ENCODE data around the gene POLG2. TPM values are rescaled to one million over a fixed set of nuclear protein-coding genes. Genes with fewer than 3 reads are reported as not detected.

POLG2 gene
- total RNA-seq, 2 donors from 2014 or later = 27.1 to 33.9 TPM

DNA sequence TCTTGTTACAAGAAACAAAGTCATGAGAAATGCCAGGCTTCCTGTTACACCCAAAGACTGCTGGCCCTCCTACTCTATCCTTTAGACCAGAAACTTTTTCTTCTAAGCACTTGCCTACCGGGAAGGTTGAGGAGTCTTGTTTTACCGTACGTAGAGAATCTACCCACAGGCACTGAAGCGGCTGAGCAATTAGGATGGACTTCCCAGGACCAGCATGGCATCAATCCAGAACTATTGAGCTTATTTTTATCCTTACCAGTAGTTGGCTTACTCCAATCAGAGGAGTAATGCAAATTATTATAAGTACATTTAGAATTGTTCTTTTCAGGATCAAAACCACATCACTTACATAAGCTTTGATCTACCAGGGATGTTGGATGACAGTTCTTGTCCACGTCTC, 35.6 kb upstream of the POLG2 start:
- no peak for TF ChIP-seq CTCF (conservative IDR thresholded peaks at IDR 0.05)
- peaks cover 99% of the 10 kb centered on the region for H3K36me3 ChIP-seq (ENCODE audit: control insufficient read depth, insufficient read depth, low read length)
- H3K9me3 Mint-ChIP-seq = no peaks in the 10 kb centered on the region
- 96 to 100% methylated on average over 1 to 5 of the region's 5 CpGs for WGBS, 2 experiments (ENCODE audit: insufficient coverage in 1 of 2, insufficient read length in 1 of 2)
- no peak overlapping the region for H3K4me3 ChIP-seq (ENCODE audit: low read length)
- no peaks in the 10 kb centered on the region for H3K4me1 ChIP-seq (ENCODE audit: control insufficient read depth, insufficient read depth, low read length)
- no peaks in the 10 kb centered on the region for H3K27me3 Mint-ChIP-seq (ENCODE audit: insufficient read depth)
- no peak for DNase-seq
- peaks cover 81% of the 10 kb centered on the region for H3K36me3 Mint-ChIP-seq (ENCODE audit: low read depth)
- H3K27ac ChIP-seq (ENCODE audit: low read depth, low read length) = no peak overlapping the region
- H3K27ac Mint-ChIP-seq = no peak overlapping the region
- H3K4me3 Mint-ChIP-seq = no peak overlapping the region
- H3K4me1 Mint-ChIP-seq = no peaks in the 10 kb centered on the region
- H3K9ac ChIP-seq (ENCODE audit: extremely low read depth, low read length, poor library complexity, severe bottlenecking) = no peak overlapping the region
- H3K27me3 ChIP-seq (ENCODE audit: control insufficient read depth, insufficient read depth, low read length, poor library complexity, severe bottlenecking) = no peaks in the 10 kb centered on the region
- H3K9me3 ChIP-seq (ENCODE audit: control insufficient read depth, low read length) = no peaks in the 10 kb centered on the region

DNA sequence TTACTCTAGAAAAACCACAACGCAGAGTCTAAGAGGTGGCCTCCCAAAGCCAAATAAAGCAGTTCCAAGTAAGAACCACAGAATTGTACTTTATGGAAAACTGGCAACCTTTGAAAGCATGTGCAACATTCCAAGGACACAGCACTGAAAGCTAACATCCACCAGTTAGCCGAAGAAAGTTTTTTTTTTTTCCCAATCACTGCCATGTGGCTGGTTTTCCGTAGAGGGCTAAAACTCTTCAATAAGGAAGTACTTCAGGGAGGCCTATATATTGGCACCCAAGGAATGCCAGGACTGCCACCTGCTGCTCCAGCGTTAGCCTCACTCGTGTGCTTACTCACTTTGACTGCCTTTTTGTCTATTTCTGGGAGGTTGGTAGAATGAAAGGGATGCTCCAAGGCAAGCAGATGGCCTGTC, 35.1 kb upstream of the POLG2 start:
- Mint-ChIP-seq H3K9me3 (no peaks in the 10 kb centered on the region), H3K4me3 (no peak overlapping the region), H3K27me3 (ENCODE audit: insufficient read depth) (no peaks in the 10 kb centered on the region), H3K4me1 (no peaks in the 10 kb centered on the region), H3K27ac (no peak overlapping the region), H3K36me3 (ENCODE audit: low read depth) (peaks cover 80% of the 10 kb centered on the region)
- H3K4me3 ChIP-seq (ENCODE audit: low read length) = no peak overlapping the region
- 97 to 100% methylated on average over 3 to 5 of the region's 5 CpGs for WGBS, 2 experiments (ENCODE audit: insufficient coverage in 1 of 2, insufficient read length in 1 of 2)
- H3K36me3 ChIP-seq (ENCODE audit: control insufficient read depth, insufficient read depth, low read length) = peaks cover 99% of the 10 kb centered on the region
- TF ChIP-seq CTCF (conservative IDR thresholded peaks at IDR 0.05) = no peak
- H3K9ac ChIP-seq (ENCODE audit: extremely low read depth, low read length, poor library complexity, severe bottlenecking) = no peak overlapping the region
- H3K27ac ChIP-seq (ENCODE audit: low read depth, low read length) = no peak overlapping the region
- H3K4me1 ChIP-seq (ENCODE audit: control insufficient read depth, insufficient read depth, low read length) = no peaks in the 10 kb centered on the region
- no peak for DNase-seq
- no peaks in the 10 kb centered on the region for H3K27me3 ChIP-seq (ENCODE audit: control insufficient read depth, insufficient read depth, low read length, poor library complexity, severe bottlenecking)
- H3K9me3 ChIP-seq (ENCODE audit: control insufficient read depth, low read length) = no peaks in the 10 kb centered on the region

- H3K4me3 ChIP-seq (ENCODE audit: low read length) = no peak overlapping the region
- no peaks in the 10 kb centered on the region for H3K4me1 ChIP-seq (ENCODE audit: control insufficient read depth, insufficient read depth, low read length)
- DNase-seq = no peak
- H3K27me3 ChIP-seq (ENCODE audit: control insufficient read depth, insufficient read depth, low read length, poor library complexity, severe bottlenecking) = no peaks in the 10 kb centered on the region
- H3K4me1 Mint-ChIP-seq = no peaks in the 10 kb centered on the region
- WGBS, 2 experiments (ENCODE audit: insufficient coverage in 1 of 2, insufficient read length in 1 of 2) = 95 to 96% methylated on average over 4 to 5 of the region's 5 CpGs
- H3K36me3 ChIP-seq (ENCODE audit: control insufficient read depth, insufficient read depth, low read length) = peaks cover 98% of the 10 kb centered on the region
- no peak for TF ChIP-seq CTCF (conservative IDR thresholded peaks at IDR 0.05)
- no peak overlapping the region for H3K27ac ChIP-seq (ENCODE audit: low read depth, low read length)
- no peaks in the 10 kb centered on the region for H3K9me3 ChIP-seq (ENCODE audit: control insufficient read depth, low read length)
- H3K27ac Mint-ChIP-seq = no peak overlapping the region
- H3K4me3 Mint-ChIP-seq = no peak overlapping the region
- peaks cover 81% of the 10 kb centered on the region for H3K36me3 Mint-ChIP-seq (ENCODE audit: low read depth)
- H3K27me3 Mint-ChIP-seq (ENCODE audit: insufficient read depth) = no peaks in the 10 kb centered on the region
- no peak overlapping the region for H3K9ac ChIP-seq (ENCODE audit: extremely low read depth, low read length, poor library complexity, severe bottlenecking)
- H3K9me3 Mint-ChIP-seq = no peaks in the 10 kb centered on the region
Observed at GRCh38 chr17:64529221-64529620, 32.4 kb upstream of the POLG2 start.

All from endodermal cell (in vitro differentiated cells).